ENCODE measurements around the gene EPHB3. TPM values are rescaled to one million over a fixed set of nuclear protein-coding genes. Genes with fewer than 3 reads are reported as not detected.

EPHB3 gene
- total RNA-seq = 3.9 TPM

DNA sequence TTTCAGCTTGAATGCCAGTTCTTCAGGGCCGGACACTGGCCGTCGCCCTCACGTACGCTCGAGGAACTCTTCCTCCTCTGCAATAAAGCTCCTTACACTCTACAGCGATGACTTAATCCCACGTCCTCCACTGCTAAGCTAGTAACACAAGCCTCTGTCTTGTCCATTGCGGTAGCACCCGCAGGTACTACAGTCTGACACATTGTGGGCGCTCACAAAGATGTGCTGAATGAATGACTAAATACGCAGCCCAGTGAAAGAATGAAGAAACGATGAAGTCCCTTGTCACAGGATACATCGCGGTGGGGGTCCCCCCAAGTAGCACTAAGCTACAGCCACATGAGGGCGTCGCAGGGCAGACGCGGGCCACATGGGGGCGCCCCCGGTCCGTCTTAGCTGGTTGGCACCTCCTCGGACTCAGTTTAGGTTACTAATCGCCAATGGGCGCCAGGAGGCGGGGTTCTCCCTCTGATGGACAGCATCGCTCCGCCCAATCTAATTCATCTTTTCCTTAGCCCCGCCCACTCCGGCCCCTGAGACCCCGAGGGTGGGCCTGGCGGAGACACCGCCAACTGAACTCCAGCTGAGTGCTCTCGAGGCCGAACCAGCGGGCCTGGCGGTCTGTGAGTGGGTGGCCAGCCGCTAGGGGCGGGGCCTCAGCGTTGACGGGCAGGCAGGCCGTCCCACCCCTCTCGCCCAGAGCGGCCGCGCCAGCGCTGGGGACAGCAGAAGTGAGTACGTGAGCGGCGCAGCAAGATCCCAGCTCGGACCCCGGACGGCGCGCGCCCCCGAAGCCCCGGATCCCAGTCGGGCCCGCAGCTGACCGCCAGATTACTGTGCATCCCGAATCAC, at the start of gene EPHB3:
TSS of gene EPHB3 (plus strand) at position 725 of the 852 bp plus-strand sequence. CDS start 451 bp downstream, outside the sequence.
- DNase-seq = peak; percentile 98

GRCh38 chr3:184512621-184513020, 49.0 kb upstream of the EPHB3 start:
- DNase-seq = no peak

DNA sequence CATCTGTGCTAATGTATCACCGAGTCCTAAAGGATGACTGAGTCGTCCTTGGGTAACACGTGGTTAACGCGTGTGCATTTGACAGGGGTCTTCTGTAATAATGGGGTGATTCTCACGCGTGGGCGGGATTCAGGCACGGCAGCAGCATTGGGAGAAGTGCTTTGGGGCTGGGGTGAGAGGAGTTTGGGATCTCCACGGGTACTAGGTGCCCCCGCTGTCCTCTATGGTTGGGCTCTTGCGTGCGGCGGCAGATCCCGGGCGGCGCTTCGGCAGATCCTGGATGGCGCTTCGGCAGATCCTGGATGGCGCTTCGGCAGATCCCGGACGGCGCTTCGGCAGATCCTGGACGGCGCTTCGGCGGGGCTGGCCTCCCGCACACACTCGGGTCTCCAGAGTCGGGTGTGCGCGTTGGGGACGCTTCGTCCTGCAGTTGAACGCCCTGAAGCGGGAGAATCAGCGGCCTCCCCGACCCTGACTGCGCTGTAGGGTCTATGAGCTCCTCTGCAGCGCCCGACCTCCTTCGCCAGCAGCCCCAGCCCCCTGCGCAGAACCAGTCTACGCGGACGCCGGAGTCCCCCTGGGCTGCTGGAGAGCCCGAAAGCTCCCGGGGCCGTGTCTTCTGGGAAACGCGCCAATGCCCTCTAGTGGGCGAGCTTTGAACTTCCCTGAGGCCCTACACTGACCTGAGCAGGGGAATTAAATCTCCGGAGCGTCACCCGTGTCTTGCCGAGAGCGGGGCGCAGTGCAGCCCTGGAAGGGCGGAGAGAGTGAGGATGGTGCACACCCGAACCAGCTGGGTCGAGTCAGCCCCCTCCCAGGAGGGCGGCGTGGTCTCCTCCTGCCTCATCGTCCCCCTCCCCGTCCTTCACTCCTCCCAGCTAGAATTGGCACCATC, 48.1 kb upstream of the EPHB3 start:
- DNase-seq = peak; percentile 54

DNA sequence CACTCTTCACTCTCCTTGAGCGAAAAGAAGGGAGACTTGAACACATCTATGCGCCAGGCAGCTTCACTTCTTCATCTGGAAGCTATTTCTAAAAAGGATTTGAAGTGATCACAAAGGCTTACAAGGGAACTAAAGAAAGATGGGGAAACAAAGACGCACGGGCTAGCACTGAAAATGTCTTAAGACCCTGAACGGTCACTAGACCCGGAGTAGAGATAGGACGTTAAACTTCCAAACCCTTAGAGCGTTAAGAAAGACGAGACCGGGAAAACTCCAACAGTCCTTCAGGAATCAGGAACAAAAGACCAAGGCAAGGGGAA, 47.5 kb upstream of the EPHB3 start:
- DNase-seq = no peak

- DNase-seq = no peak
These were observed 37.6 kb upstream of the EPHB3 start for GRCh38 chr3:184523825-184524615.

GRCh38 chr3:184524981-184525336, 36.6 kb upstream of the EPHB3 start:
- DNase-seq = no peak

DNA sequence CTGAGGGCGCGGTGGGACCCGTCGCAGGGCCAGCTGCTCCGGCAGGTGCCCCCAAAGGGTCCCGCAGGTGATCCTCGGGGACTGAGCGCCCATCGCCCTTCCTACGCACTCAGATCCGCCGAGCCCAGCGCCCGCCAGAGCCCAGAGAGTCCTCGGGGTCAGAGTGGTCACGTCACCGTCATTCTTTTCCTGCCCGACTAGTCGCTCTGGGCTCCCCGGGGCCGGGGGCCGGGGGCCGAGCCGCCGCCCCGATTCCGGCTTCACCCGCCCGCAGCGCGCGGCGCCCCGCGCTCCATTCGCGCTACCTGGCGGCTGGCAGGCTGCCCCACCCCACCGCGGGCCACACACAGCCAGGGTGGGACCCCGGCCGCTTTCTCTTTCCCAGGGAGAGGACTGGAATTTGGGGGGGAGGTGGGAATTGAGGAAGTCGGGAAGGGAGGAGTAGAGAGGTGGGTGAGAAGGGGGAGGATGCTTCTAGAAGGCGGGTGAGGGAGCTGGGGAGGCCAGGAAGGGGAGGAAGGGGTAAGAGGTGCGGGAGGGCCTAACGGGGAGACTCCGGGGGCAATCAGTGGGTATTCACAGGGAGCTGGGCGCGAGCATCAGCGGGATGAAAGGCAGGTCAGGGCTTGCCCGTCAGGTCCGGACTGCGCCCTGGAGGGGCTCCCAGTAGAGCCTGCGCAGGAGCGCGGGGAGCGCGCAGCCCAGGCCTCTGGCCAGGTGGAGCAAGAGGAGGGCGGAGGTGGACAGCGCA, 36.1 kb upstream of the EPHB3 start:
- no peak for DNase-seq

- DNase-seq = no peak
These were observed 35.5 kb upstream of the EPHB3 start for GRCh38 chr3:184526088-184526433.

DNA sequence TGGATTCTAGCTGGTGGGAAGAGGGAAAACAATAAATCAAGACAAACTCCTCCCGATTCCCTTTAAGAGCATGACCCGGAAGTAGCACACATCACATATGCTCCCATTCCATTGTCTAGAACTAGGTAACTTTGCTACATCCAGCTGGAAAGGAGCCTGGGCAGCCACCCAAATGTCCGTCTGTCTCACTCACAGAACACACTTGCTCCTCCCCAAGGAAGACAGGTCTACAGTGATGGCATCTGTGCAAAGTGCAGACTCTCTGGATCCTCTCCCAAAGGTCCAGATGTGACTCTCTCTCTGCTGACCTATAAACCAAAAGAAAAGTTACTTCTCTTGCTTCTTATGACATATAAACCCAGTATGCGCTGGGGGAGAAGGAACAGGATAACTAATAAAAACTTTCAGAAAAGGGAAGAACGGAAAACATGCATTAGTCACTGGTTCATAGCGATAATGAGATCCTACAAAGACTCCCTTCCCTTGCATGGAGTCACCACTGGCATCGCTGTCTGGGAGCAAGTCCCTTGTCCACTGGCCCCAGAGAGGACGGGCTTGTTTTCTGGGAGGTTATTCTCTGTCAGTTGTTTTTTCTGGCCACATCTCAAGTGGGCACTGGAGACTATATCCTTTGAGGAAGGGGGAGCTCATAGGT, 29.8 kb upstream of the EPHB3 start:
- DNase-seq = no peak

DNA sequence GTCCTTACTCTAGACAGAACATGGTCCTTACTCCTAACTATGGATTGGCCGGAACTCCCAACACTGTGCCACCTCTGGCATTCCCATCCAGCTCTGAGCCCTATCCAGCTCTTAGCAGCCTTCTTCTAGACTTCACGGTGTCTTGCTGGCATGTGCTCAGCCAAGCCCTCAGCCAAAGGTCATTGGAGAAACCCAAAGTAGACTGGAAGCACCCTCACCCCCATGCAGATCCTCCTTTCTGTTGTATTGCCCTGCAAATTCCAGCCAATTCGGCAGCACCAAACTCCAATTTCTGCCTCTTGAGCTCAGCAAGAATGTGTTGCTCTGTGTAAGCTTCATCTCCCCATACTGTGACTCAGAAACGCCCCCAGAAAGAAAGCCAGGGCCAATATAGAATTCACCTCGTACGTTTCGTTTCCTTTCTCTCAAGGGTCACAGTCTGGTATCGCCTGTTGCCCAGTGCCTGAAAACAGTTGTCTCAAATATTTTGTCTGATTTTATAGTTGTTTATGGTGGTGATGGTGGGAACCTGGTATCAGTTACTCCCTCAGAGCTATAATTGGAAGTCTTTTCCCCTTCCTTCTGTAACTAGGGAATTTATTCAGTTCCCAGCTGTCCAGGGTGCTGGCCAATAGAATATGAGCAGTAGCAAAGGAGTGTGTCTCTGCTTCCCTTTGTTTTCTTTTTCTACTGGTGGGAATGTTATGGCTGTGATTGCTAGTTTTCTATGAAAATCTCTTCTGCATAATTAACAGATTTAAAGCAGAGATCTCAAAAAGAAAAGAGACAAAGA, 28.4 kb upstream of the EPHB3 start:
- no peak for DNase-seq

GRCh38 chr3:184537885-184538665, 23.5 kb upstream of the EPHB3 start:
- no peak for DNase-seq

DNA sequence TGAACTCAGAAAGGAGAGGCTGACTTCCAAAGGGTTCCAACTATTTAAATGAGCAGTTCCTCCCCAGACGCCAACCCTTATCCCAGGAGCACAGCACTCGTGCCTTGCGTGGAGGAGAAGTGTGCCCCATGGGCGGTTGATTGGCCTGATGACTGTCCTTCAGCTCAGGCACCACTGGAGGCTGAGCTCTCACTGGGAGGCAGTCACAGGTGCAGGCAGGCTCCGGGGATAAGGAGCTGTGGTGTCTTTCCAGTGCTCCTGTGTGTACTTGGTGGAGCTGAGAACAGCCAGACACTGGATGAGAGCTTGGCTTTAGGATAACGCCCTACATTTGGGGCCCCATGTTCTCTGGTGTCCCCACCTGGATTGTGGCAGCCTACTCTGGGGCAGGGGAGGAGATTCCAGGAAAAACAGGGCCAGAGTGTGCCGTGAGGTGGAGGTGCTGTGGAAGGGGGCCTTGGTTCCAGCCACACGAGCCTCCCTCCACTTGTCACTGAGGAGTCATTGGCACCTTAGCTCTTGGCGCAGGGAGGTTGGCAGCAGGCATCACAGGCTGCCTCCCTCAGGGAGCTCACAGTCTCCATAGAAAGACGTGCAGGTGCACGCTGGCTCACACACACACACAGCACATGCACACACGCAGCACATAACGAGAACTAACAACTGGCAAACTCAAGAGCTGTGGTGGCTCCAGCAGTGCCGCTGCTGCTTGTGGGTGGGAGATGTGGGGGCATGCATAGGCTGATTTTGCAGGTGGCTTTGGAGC, 22.7 kb upstream of the EPHB3 start:
- DNase-seq = no peak

DNA sequence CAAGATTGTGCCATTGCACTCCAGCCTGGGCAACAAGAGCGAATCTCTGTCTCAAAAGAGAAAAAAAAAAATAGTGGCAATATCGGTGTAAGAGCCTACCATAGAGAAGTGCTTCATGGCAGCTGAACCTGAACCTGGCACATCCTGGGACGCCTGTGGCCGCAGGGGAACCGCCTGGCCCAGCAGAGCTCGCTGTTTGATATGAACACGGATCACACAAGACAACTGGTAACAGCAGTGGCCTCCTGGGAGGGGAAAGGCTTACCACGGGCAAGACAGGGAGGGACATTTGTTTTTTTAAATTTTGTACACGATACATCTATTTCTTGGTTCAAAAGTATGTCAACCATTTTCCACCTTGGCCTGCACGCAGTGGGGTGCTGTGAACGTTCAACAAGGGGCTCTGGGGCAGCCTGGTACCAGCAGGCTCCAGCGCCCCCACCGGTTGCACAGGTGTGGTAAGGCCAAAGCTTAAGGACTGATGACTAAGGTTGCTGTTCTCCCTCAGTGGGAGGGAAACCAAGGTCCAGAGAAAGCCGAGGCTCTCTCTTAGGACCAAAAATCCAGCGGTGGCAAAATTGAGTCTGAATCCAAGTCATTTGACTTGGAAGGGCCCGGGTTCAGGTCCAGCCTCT, 21.7 kb upstream of the EPHB3 start:
- DNase-seq = no peak

DNA sequence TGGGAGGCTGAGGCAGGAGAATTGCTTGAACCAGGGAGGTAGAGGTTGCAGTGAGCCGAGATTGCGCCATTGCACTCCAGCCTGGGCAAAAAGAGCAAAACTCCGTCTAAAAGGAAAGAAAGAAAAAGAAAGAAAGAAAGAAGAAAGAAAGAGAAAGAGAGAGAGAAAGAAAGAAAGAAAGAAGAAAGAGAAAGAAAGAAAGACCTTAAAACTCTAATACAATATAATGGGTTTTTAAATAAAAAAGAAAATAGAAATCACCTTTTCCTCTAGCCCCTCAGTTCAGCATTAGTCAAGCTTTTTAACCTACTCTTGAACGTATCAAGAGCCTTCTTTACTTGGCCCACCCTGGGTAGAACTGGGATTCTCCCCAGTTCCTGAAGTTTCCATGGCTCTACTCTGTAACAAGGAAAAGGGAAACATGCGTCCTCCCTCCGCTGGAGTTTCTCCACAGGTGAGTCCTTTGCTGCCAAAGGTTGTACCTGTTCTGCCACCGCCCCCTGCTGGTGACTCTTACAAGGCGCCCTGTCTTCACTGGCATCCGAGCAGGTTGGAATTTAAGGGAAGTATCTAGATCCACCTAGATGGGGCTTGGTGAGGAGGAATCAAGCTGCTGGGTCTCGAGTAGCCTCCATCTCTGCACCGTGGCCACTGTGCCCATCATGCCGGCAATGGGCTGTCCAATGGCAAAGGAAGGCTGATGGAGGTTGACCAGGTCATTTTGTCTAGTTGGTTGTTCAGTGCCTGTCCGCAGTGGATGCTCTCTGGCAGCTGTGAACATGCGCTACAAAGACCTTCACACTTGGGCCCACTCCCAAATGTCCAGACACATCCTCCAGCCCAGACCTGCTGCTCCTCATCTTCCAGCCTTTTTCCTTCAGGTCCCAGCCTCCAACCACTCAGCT, 20.6 kb upstream of the EPHB3 start:
- no peak for DNase-seq

DNA sequence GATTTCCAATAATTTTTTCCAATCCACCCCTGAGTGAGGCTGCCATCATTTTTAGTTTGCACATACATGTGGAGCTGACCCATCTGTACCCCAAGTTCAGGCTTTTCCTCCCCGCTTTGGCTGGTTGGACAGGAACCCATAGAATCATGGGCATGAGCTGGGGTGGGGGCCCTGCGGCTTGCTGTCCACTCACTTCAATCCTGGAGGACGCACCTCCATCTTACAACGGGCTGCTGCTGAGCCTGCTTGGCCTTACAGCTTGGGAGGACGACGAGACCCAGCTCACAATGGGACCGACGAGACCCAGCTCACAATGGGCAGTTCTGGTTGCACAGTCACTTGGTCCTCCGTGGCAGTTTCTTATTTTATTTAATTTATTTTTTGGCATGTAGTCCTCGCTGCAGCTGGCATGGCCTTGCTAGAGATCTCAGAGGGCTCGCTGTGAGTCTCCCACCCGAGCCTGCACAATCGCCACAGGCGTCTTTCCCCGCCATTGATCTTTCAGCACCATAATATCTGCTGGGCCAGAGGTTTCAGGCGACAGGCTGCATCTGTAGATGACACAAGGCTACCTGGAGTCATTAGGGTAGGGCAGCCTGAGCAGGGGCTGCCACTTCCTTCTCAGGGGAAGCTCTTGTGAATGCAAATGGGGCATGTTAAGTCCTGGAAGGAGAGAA, 19.6 kb upstream of the EPHB3 start:
- DNase-seq = no peak

- DNase-seq = no peak
These were observed 19.0 kb upstream of the EPHB3 start for GRCh38 chr3:184542577-184542976.

GRCh38 chr3:184543256-184543655, 18.3 kb upstream of the EPHB3 start:
- DNase-seq = no peak
